ENCODE data around the gene C16orf86. TPM values are rescaled to one million over a fixed set of nuclear protein-coding genes. Genes with fewer than 3 reads are reported as not detected.

Gene C16orf86
- total RNA-seq, 1 experiment from 2014 or later = 4.9 TPM

- TF ChIP-seq SP1 (CRISPR knock-in tag; conservative IDR thresholded peaks at IDR 0.05) = peak; percentile 58
- TF ChIP-seq MXD4 (CRISPR knock-in tag; IDR thresholded peaks at IDR 0.05; ENCODE audit: borderline replicate concordance) = no peak
- TF ChIP-seq PRRX2 (CRISPR knock-in tag; IDR thresholded peaks at IDR 0.05) = no peak
These were observed 6.7 kb upstream of the C16orf86 start, which contains the start of gene ACD (continued) for GRCh38 chr16:67659675-67660563.

- Mint-ChIP-seq H3K4me3 (peak within 1 kb of the TSS; percentile 91), H3K36me3 (0 out of 2 replicates have a peak, but pooled peaks cover 1% of the 10 kb centered on the region), H3K27ac (peak within 1 kb of the TSS; percentile 98), H3K27me3 (ENCODE audit: low read depth) (peaks cover 5% of the 10 kb centered on the region), H3K4me1 (peaks cover 19% of the 10 kb centered on the region), H3K9me3 (no peaks in the 10 kb centered on the region)
- DNase-seq (ENCODE audit: low spot score) (peak; percentile 96), ATAC-seq (peak; percentile 72)
- CTCF ChIA-PET = interaction anchor here (0.8 to 10.3 kb wide), 22 partner anchors 9 to 404 kb away, joined by 3 to 137 read pairs (median 5); partner anchors contain the start of genes CARMIL2, LCAT, RANBP10 and RIPOR1
- POLR2A ChIA-PET = interaction anchor here (1.0 to 2.5 kb wide), 4 partner anchors 12 to 275 kb away, joined by 3 to 9 read pairs (median 4); no protein-coding TSS in a partner anchor
- no peak for TF ChIP-seq IRF1 (CRISPR knock-in tag; IDR thresholded peaks at IDR 0.05)
- no peak for TF ChIP-seq NR1H2 (CRISPR knock-in tag; IDR thresholded peaks at IDR 0.05)
- TF ChIP-seq NFYB (CRISPR knock-in tag; conservative IDR thresholded peaks at IDR 0.05; ENCODE audit: low read depth) = peak; percentile 48; the same call in 1 of the 2 replicates
- no peak for TF ChIP-seq PREB (CRISPR knock-in tag; IDR thresholded peaks at IDR 0.05; ENCODE audit: borderline replicate concordance)
- TF ChIP-seq PRDM15 (CRISPR knock-in tag; IDR thresholded peaks at IDR 0.05) = no peak
- no peak for TF ChIP-seq JAZF1 (CRISPR knock-in tag; IDR thresholded peaks at IDR 0.05)
- no peak for TF ChIP-seq MYBL2 (CRISPR knock-in tag; IDR thresholded peaks at IDR 0.05)
- no peak for TF ChIP-seq EMX1 (CRISPR knock-in tag; IDR thresholded peaks at IDR 0.05)
- no peak for TF ChIP-seq ATF2 (CRISPR knock-in tag; IDR thresholded peaks at IDR 0.05; ENCODE audit: borderline replicate concordance, low read depth)
- TF ChIP-seq ZNF232 (CRISPR knock-in tag; IDR thresholded peaks at IDR 0.05) = no peak
- no peak for TF ChIP-seq CBFB (CRISPR knock-in tag; IDR thresholded peaks at IDR 0.05; ENCODE audit: low read depth)
- no peak for TF ChIP-seq GRHL2 (CRISPR knock-in tag; IDR thresholded peaks at IDR 0.05; ENCODE audit: insufficient replicate concordance, severe bottlenecking)
- TF ChIP-seq HMGXB4 (CRISPR knock-in tag; IDR thresholded peaks at IDR 0.05) = no peak
- TF ChIP-seq ZNF396 (CRISPR knock-in tag; IDR thresholded peaks at IDR 0.05; ENCODE audit: borderline replicate concordance) = no peak
- TF ChIP-seq FOXP4 (CRISPR knock-in tag; IDR thresholded peaks at IDR 0.05) = peak; percentile 86; the same call in 1 of the 2 replicates
- no peak for TF ChIP-seq HMGA2 (CRISPR knock-in tag; IDR thresholded peaks at IDR 0.05)
- no peak for TF ChIP-seq ZNF512 (CRISPR knock-in tag; IDR thresholded peaks at IDR 0.05; ENCODE audit: borderline replicate concordance)
- TF ChIP-seq TEAD1 (CRISPR knock-in tag; IDR thresholded peaks at IDR 0.05) = no peak
These were observed 6.0 kb upstream of the C16orf86 start, which contains the start of gene PARD6A for GRCh38 chr16:67660564-67661028. TSS of gene PARD6A (plus strand) at chr16:67660960. CDS start at chr16:67661039, 79 bp downstream.

Measured in WTC11 (cell line).